Ovary (tissue), 9 donors: Measurements from ENCODE around the gene AIG1. TPM values are rescaled to one million over a fixed set of nuclear protein-coding genes. Genes with fewer than 3 reads are reported as not detected.

Experiments
- DNase-seq, 5 donors: peaks; one replicate each; pipeline ENCODE4 v3.0.0-alpha.2; 2019 to 2020
- H3K27ac ChIP-seq, 2 donors: fragments of 200-600 bp; one replicate each; pipeline versions ENCODE4 v1.5.1 to v1.8.0; 2019 to 2022
- H3K27me3 ChIP-seq: fragments of 200-600 bp; one replicate; pipeline ENCODE4 v1.8.0; 2022
- H3K36me3 ChIP-seq: fragments of 200-600 bp; sonication (generic); one replicate; pipeline ENCODE4 v1.5.1; 2019
- H3K4me1 ChIP-seq: one replicate; pipeline ENCODE4 v1.8.1; 2013; ENCODE audit warnings: mild to moderate bottlenecking, moderate library complexity; ENCODE audit not compliant: insufficient read depth
- H3K4me3 ChIP-seq: fragments of 200-600 bp; sonication (generic); one replicate; pipeline ENCODE4 v1.5.1; 2017
- H3K9me3 ChIP-seq, 2 donors: fragments of 200-600 bp in 1 of 2; sonication (generic) in 1 of 2; one replicate each; pipeline versions ENCODE4 v1.5.1 to v1.8.1; 2013 to 2019; ENCODE audit warnings: mild to moderate bottlenecking in 1 of 2, moderate library complexity in 1 of 2
- EP300 ChIP-seq: sonication (generic); formaldehyde crosslinking; IDR thresholded peaks from one replicate; pipeline ENCODE4 v1.6.1; 2017; ENCODE audit warnings: antibody characterized with exemption
- POLR2A ChIP-seq: fragments of 450-650 bp; IDR thresholded peaks from one replicate; pipeline ENCODE4 v1.6.1; 2017; ENCODE audit warnings: antibody characterized with exemption, mild to moderate bottlenecking, moderate library complexity
- WGBS, 3 donors: extraction: QIAGEN DNeasy Blood & Tissue Kit in 1 of 3; methylation state at CpG; one replicate each; pipeline versions ENCODE4 v1.1.5 to v1.1.7; 2013 to 2017; 5-methylcytosine and 5-hydroxymethylcytosine counted together
- intact Hi-C, 4 donors: fragments of 100-400 bp; cut with DNase I; formaldehyde crosslinking; loops; one replicate each; pipeline versions ENCODE4 v1.11.0 to v1.15.1; 2022 to 2023
- polyA plus RNA-seq, 2 donors: library from polyadenylated mRNA; stranded (reverse); fragments of 200-250 nt in 1 of 2; fragments of 350-450 nt in 1 of 2; fragmentation: Illumina TruSeq in 1 of 2; extraction: RNeasy Lipid Tissue Mini Kit (QIAGEN cat#74804) in 1 of 2; gene quantifications; one replicate each; pipeline ENCODE4 v1.2.3, GENCODE V29; 2013 to 2014
- total RNA-seq, 7 donors: library from RNA; depleted of rRNA in 2 of 7; stranded (reverse); fragments of >200 nt in 2 of 7; fragmentation: NEBNext Ultra II Directional in 3 of 7; extraction: Animal tissue kit (Norgen Biotek cat#: 25700) in 3 of 7; gene quantifications; one replicate each; pipeline versions ENCODE4 v1.1.0 to v1.2.4, GENCODE V29; 2016 to 2023
- TF ChIP-seq, protein P1 (sequence below), 3 donors: fragments of 450-650 bp in 2 of 3; fragments of 200-600 bp in 1 of 3; IDR thresholded peaks; one replicate each; pipeline versions ENCODE4 v1.5.1 to v1.8.0; 2016 to 2022; ENCODE audit warnings: antibody characterized with exemption in 3 of 3, mild to moderate bottlenecking in 1 of 3
- donor health status: DM: no; HTN: no; CAD: no; lungs with moderate emphysema.
- donor health status: DM: no; HTN: no; CAD: no.
- donor health status: Bipolar disorder and iron deficiency.
- donor health status: DM: yes; HTN: yes; CAD: no.
- donor health status: DM: no; HTN: no; CAD: no.
- donor health status: DM: yes; HTN: yes; CAD: no.

AIG1 gene
- total and polyA plus RNA-seq, 9 donors: 27.8 to 91.0 (median 37.3) TPM

DNA sequence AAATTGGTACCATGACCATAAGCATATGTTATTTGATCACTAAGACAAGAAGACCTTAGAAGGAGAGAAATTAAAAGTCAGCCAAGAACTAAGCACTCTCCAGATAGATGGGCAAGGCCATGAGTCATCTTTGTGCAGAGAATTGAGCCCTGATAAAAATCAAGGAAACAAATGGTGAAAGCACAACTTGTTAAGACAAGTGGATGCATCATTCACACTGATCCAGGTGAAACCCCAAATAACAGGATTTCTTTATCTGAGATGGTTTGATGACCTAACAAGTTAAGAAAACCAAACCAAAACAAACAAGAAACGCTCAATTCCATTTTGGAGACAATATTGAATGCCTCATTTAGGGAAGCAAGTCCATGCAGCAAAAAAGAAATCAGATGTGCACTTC is 268.2 kb downstream of the AIG1 start:
- TF ChIP-seq EP300 (no peak), POLR2A (no peak)
- TF ChIP-seq, protein P1, sequence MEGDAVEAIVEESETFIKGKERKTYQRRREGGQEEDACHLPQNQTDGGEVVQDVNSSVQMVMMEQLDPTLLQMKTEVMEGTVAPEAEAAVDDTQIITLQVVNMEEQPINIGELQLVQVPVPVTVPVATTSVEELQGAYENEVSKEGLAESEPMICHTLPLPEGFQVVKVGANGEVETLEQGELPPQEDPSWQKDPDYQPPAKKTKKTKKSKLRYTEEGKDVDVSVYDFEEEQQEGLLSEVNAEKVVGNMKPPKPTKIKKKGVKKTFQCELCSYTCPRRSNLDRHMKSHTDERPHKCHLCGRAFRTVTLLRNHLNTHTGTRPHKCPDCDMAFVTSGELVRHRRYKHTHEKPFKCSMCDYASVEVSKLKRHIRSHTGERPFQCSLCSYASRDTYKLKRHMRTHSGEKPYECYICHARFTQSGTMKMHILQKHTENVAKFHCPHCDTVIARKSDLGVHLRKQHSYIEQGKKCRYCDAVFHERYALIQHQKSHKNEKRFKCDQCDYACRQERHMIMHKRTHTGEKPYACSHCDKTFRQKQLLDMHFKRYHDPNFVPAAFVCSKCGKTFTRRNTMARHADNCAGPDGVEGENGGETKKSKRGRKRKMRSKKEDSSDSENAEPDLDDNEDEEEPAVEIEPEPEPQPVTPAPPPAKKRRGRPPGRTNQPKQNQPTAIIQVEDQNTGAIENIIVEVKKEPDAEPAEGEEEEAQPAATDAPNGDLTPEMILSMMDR (IDR thresholded peaks at IDR 0.05): no peak
- Histone ChIP-seq H3K27me3 (no peaks in the 10 kb centered on the region), H3K9me3 (no peaks in the 10 kb centered on the region), H3K4me1 (peaks cover 2% of the 10 kb centered on the region), H3K36me3 (no peaks in the 10 kb centered on the region), H3K27ac (no peak overlapping the region), H3K4me3 (no peak overlapping the region)
- intact Hi-C loops: no loop called here
- WGBS, 3 donors: 86 to 94% (median 88%) methylated on average over 1 of the region's 1 CpG
- no peak for DNase-seq

DNA sequence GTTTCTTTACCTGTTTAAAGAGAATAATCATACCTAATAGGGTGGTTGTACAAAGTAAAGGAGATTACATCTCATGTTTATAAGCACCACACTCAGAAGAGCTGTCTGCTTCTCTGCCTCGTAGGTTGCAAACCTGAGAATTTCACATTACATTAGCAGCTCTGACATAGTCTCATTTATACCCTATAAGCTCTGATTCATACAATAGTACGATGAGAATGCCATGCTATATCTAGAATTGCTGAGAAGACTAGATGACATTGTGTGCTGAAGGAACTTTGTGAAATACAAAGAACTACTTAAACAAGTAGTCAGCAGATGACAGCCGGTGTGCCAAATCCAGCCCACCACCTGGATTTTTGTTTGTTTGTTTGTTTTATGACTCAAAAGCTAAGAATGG is 268.6 kb downstream of the AIG1 start:
- Histone ChIP-seq H3K4me1 (peaks cover 2% of the 10 kb centered on the region), H3K27me3 (no peaks in the 10 kb centered on the region), H3K27ac (no peak overlapping the region), H3K4me3 (no peak overlapping the region), H3K9me3 (no peaks in the 10 kb centered on the region), H3K36me3 (no peaks in the 10 kb centered on the region)
- TF ChIP-seq, protein P1 (IDR thresholded peaks at IDR 0.05): no peak
- no peak for TF ChIP-seq POLR2A
- no peak for TF ChIP-seq EP300
- intact Hi-C loops: no loop called here
- no peak for DNase-seq
- WGBS, 3 donors: 95 to 97% (median 96%) methylated on average over 3 of the region's 3 CpGs

DNA sequence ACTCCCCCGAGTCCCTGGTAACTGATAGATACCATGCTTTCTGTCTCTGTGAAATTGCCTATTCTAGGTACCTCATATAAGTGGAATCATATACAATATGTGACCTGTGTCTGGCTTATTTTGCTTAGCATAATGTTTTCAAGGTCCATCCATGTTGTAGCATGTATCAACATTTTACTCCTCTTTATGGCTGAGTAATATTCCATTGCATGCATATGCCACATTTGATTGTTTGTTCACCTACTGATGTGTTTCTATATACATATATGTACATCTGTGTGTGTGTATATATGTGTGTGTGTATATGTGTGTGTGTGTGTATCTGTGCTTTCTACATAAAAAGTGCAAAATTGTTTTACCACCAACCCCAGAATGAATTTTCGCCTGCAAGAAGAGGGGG is 270.7 kb downstream of the AIG1 start:
- Histone ChIP-seq H3K9me3 (no peaks in the 10 kb centered on the region), H3K36me3 (no peaks in the 10 kb centered on the region), H3K4me3 (no peak overlapping the region), H3K27me3 (no peaks in the 10 kb centered on the region), H3K27ac (no peak overlapping the region), H3K4me1 (peaks cover 2% of the 10 kb centered on the region)
- intact Hi-C loops: loop anchor here in 1 of 4 donors (10.0 kb wide), 1 partner anchor 847 kb away; no protein-coding TSS in a partner anchor
- DNase-seq: no peak
- TF ChIP-seq POLR2A (no peak), EP300 (no peak)
- TF ChIP-seq, protein P1 (IDR thresholded peaks at IDR 0.05): no peak
- WGBS, 3 donors: 93 to 98% (median 96%) methylated on average over 2 of the region's 2 CpGs

DNA sequence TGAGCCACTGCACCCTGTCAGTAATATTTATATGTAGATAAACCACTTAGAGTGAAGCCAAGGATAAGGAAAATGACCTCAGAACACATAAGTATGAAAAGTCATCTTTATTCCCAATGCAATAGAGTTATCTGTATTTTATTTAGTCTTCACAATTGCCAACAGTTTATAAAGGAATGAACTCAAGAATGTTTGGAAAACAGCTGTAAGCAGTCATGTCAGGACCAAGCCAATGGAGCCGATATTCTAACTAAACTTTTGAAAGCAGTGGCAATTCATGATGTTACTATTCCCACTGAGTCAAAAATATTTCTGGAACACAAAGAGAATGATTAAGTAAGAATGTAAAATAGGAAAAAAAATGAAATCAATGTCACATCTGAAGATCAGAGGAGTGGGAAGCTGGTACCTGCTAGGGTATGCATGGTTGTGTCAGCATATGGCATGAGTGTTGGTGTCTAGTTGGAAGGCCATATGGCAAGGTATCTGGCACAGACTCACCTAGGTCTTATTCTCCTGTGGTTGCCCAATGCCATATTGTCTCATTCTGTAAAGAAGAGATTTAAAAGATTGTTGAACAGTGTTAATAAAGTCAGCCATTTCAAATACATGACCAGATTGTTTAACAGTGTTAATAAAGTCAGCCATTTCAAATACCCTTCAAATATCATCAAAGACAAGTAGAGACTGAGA is 271.6 kb downstream of the AIG1 start:
- TF ChIP-seq EP300: no peak
- no peak for TF ChIP-seq POLR2A
- TF ChIP-seq, protein P1 (IDR thresholded peaks at IDR 0.05): no peak
- intact Hi-C loops: loop anchor here in 1 of 4 donors (10.0 kb wide), 1 partner anchor 847 kb away; no protein-coding TSS in a partner anchor
- Histone ChIP-seq H3K27ac (no peak overlapping the region), H3K27me3 (no peaks in the 10 kb centered on the region), H3K4me1 (peaks cover 2% of the 10 kb centered on the region), H3K4me3 (no peak overlapping the region), H3K36me3 (no peaks in the 10 kb centered on the region), H3K9me3 (no peaks in the 10 kb centered on the region)
- WGBS, 3 donors: 8 to 13% (median 13%) methylated on average over 1 of the region's 1 CpG
- no peak for DNase-seq
